HepG2 (cell line): Measurements from ENCODE around the gene ACOT2. TPM values are rescaled to one million over a fixed set of nuclear protein-coding genes. Genes with fewer than 3 reads are reported as not detected.

ENCODE experiments used
- BRF2 ChIP-seq: sonication (generic); formaldehyde crosslinking; IDR thresholded peaks from 2 replicates; pipeline ENCODE4 v1.8.1; 2022; ENCODE audit warnings: mild to moderate bottlenecking, missing genetic modification reagents
- CREB1 ChIP-seq, 2 experiments: fragments of 450-650 bp in 1 of 2; IDR thresholded peaks; 2 replicates each; pipeline ENCODE4 v1.6.1; 2016 to 2017; ENCODE audit warnings: control low read depth in 1 of 2, mild to moderate bottlenecking in 1 of 2, missing compliant biosample characterization in 1 of 2, missing genetic modification characterization in 1 of 2
- E2F1 ChIP-seq: sonication (generic); formaldehyde crosslinking; IDR thresholded peaks from 2 replicates; pipeline ENCODE4 v1.5.0; 2020; ENCODE audit warnings: missing genetic modification reagents
- E2F2 ChIP-seq: sonication (generic); formaldehyde crosslinking; IDR thresholded peaks from 2 replicates; pipeline ENCODE4 v1.4.0; 2020; ENCODE audit warnings: missing genetic modification reagents, borderline replicate concordance
- FOXM1 ChIP-seq: sonication (generic); formaldehyde crosslinking; IDR thresholded peaks from 2 replicates; pipeline ENCODE4 v1.5.0; 2020; ENCODE audit warnings: missing genetic modification reagents
- GMEB1 ChIP-seq: sonication (generic); formaldehyde crosslinking; IDR thresholded peaks from 2 replicates; pipeline ENCODE4 v1.5.1; 2020; ENCODE audit warnings: missing genetic modification reagents, mild to moderate bottlenecking, borderline replicate concordance
- MAZ ChIP-seq, 2 experiments: sonication (generic) in 1 of 2; formaldehyde crosslinking in 1 of 2; IDR thresholded peaks; 2 replicates each; pipeline versions ENCODE4 v1.5.0 to v1.6.1; 2012 to 2020; ENCODE audit warnings: low read depth in 2 of 2, mild to moderate bottlenecking in 2 of 2, borderline replicate concordance in 1 of 2, improper control_type of control experiment in 1 of 2, low read length in 1 of 2, missing genetic modification reagents in 1 of 2, moderate library complexity in 1 of 2
- MED13 ChIP-seq: sonication (generic); formaldehyde crosslinking; IDR thresholded peaks from 2 replicates; pipeline ENCODE4 v1.5.0; 2020; ENCODE audit warnings: missing genetic modification reagents
- MYNN ChIP-seq: sonication (generic); formaldehyde crosslinking; IDR thresholded peaks from 2 replicates; pipeline ENCODE4 v1.4.0; 2020; ENCODE audit warnings: mild to moderate bottlenecking, low read depth, missing genetic modification reagents
- PITX1 ChIP-seq: sonication (generic); formaldehyde crosslinking; IDR thresholded peaks from 2 replicates; pipeline ENCODE4 v1.5.1; 2020; ENCODE audit warnings: mild to moderate bottlenecking, missing genetic modification reagents
- RARG ChIP-seq: sonication (generic); formaldehyde crosslinking; IDR thresholded peaks from 2 replicates; pipeline ENCODE4 v1.4.0; 2020; ENCODE audit warnings: low read depth, mild to moderate bottlenecking, missing genetic modification reagents
- SIX1 ChIP-seq: sonication (generic); formaldehyde crosslinking; IDR thresholded peaks from 2 replicates; pipeline ENCODE4 v1.4.0; 2020; ENCODE audit warnings: missing genetic modification reagents, borderline replicate concordance
- SMAD3 ChIP-seq: sonication (generic); formaldehyde crosslinking; IDR thresholded peaks from 2 replicates; pipeline ENCODE4 v1.4.0; 2020; ENCODE audit warnings: missing genetic modification reagents
- SRSF4 ChIP-seq: fragments of 200-400 bp; formaldehyde crosslinking; IDR thresholded peaks from one replicate; pipeline ENCODE4 v1.6.1; 2018; ENCODE audit warnings: mild to moderate bottlenecking, low read depth, low read length, moderate library complexity; ENCODE audit not compliant: poor library complexity, severe bottlenecking
- SSRP1 ChIP-seq: IDR thresholded peaks from 2 replicates; pipeline ENCODE4 v1.6.1; 2016; ENCODE audit warnings: control low read depth
- TBL1XR1 ChIP-seq: fragments of 150-350 bp; IDR thresholded peaks from 2 replicates; pipeline ENCODE4 v1.6.1; 2014; ENCODE audit warnings: borderline replicate concordance, low read length; ENCODE audit not compliant: partially characterized antibody
- TRIM22 ChIP-seq: fragments of 450-650 bp; IDR thresholded peaks from 2 replicates; pipeline ENCODE4 v1.6.1; 2017
- YEATS2 ChIP-seq: sonication (generic); formaldehyde crosslinking; IDR thresholded peaks from 2 replicates; pipeline ENCODE4 v1.4.0; 2020; ENCODE audit warnings: missing genetic modification reagents, borderline replicate concordance
- ZBTB21 ChIP-seq: sonication (generic); formaldehyde crosslinking; IDR thresholded peaks from 2 replicates; pipeline ENCODE4 v1.4.0; 2020; ENCODE audit warnings: missing genetic modification reagents
- ZMYM4 ChIP-seq: sonication (generic); formaldehyde crosslinking; IDR thresholded peaks from 2 replicates; pipeline ENCODE4 v1.8.1; 2023; ENCODE audit warnings: mild to moderate bottlenecking, missing genetic modification reagents
- ZNF121 ChIP-seq: sonication (generic); formaldehyde crosslinking; IDR thresholded peaks from 2 replicates; pipeline ENCODE4 v1.5.0; 2020; ENCODE audit warnings: mild to moderate bottlenecking, missing genetic modification reagents
- ZNF546 ChIP-seq: sonication (generic); formaldehyde crosslinking; conservative IDR thresholded peaks from 2 replicates; pipeline ENCODE4 v1.8.1; 2023; ENCODE audit warnings: mild to moderate bottlenecking, missing genetic modification reagents
- ZNF644 ChIP-seq: IDR thresholded peaks from 2 replicates; pipeline ENCODE4 v1.6.1; 2016; ENCODE audit warnings: low read depth
- polyA plus RNA-seq, 8 experiments: library from polyadenylated mRNA; depleted of rRNA in 3 of 8; stranded (reverse) in 7 of 8; unstranded in 1 of 8; fragments of >200 nt; fragmentation: Illumina TruSeq in 4 of 8; extraction: Trizol in 4 of 8; gene quantifications; 2 replicates each; pipeline versions ENCODE4 v1.2.1 to v1.2.3, GENCODE V29; 2011 to 2016; ENCODE audit warnings: low read depth in 4 of 8, missing spikeins in 1 of 8, mixed read lengths in 1 of 8; ENCODE audit not compliant: insufficient read depth in 1 of 8
- total RNA-seq, 5 experiments: library from RNA; depleted of rRNA; stranded (reverse); fragments of >200 nt; fragmentation: Illumina TruSeq; extraction: Trizol; gene quantifications; 2 replicates each; pipeline ENCODE4 v1.2.3, GENCODE V29; 2016; ENCODE audit warnings: low read depth in 1 of 5

ACOT2 gene
- total and polyA plus RNA-seq, 2 of the 13 experiments (the other 11 are each of a cell fraction or from before 2014, with no cell fraction given), result 60.0 to 110 TPM

GRCh38 chr14:73612339-73613045, 43.5 kb downstream of the ACOT2 start, which contains the start of gene ACOT6 (continued):
- no peak for TF ChIP-seq GMEB1 (CRISPR knock-in tag)
- 0 out of 2 replicates have a peak, but pooled peaks have one; percentile 33 for TF ChIP-seq RARG (CRISPR knock-in tag)
- no peak for TF ChIP-seq SRSF4
- no peak for TF ChIP-seq CREB1 (IDR thresholded peaks at IDR 0.05)
- no peak for TF ChIP-seq CREB1 (CRISPR knock-in tag; IDR thresholded peaks at IDR 0.05)
- no peak; the same call in 1 of the 2 replicates for TF ChIP-seq ZMYM4 (CRISPR knock-in tag)
- TF ChIP-seq MED13, result no peak
- TF ChIP-seq ZNF121 (CRISPR knock-in tag), result peak; percentile 20; the same call in 1 of the 2 replicates
- no peak for TF ChIP-seq E2F2 (CRISPR knock-in tag)
- no peak for TF ChIP-seq TBL1XR1
- TF ChIP-seq SIX1 (CRISPR knock-in tag), result no peak; the same call in 1 of the 2 replicates
- TF ChIP-seq MYNN (CRISPR knock-in tag), result no peak
- TF ChIP-seq ZNF546, result peak; percentile 89
- TF ChIP-seq PITX1 (CRISPR knock-in tag), result peak; percentile 36; the same call in 1 of the 2 replicates
- no peak for TF ChIP-seq ZNF644
- TF ChIP-seq YEATS2, result no peak
- TF ChIP-seq E2F1 (CRISPR knock-in tag), result no peak; the same call in 1 of the 2 replicates
- no peak for TF ChIP-seq SMAD3
- TF ChIP-seq ZBTB21 (CRISPR knock-in tag), result no peak
- TF ChIP-seq BRF2, result no peak
- no peak for TF ChIP-seq FOXM1 (CRISPR knock-in tag)
- no peak for TF ChIP-seq MAZ (IDR thresholded peaks at IDR 0.05; ENCODE audit: borderline replicate concordance, low read depth, low read length)
- TF ChIP-seq MAZ (CRISPR knock-in tag; IDR thresholded peaks at IDR 0.05; ENCODE audit: low read depth), result peak; percentile 32; the same call in 1 of the 2 replicates
- no peak for TF ChIP-seq TRIM22
- TF ChIP-seq SSRP1 (CRISPR knock-in tag), result no peak
